A549 (cell line): ENCODE data around the gene HPCAL1.

ENCODE experiments used
- CHD2 ChIP-seq: fragments of 150-350 bp; IDR thresholded peaks from 2 replicates; pipeline ENCODE4 v1.6.1; 2014; ENCODE audit warnings: low read length; ENCODE audit not compliant: partially characterized antibody
- EHF ChIP-seq: fragments of 250-450 bp; sonication (Bioruptor Pico); IDR thresholded peaks from 2 replicates; pipeline ENCODE4 v1.5.0; 2020; ENCODE audit warnings: mild to moderate bottlenecking
- EP300 ChIP-seq, 2 experiments: fragments of >200 bp; sonication (Bioruptor Twin); formaldehyde crosslinking; IDR thresholded peaks; 2 replicates in 1 of 2; 3 replicates in 1 of 2; pipeline ENCODE4 v1.6.1; 2016 to 2017
- KDM1A ChIP-seq: fragments of 200-600 bp; sonication (generic); IDR thresholded peaks from 2 replicates; pipeline ENCODE4 v1.6.1; 2016; ENCODE audit warnings: low read depth, mild to moderate bottlenecking
- POLR2A ChIP-seq: IDR thresholded peaks from 2 replicates; pipeline ENCODE4 v1.6.1; 2012; ENCODE audit warnings: mild to moderate bottlenecking, low read length
- RCOR1 ChIP-seq: fragments of 150-350 bp; IDR thresholded peaks from 2 replicates; pipeline ENCODE4 v1.6.1; 2014; ENCODE audit warnings: antibody characterized with exemption, low read length, low read depth
- RNF2 ChIP-seq: fragments of 200-600 bp; sonication (generic); IDR thresholded peaks from 2 replicates; pipeline ENCODE4 v1.6.1; 2016; ENCODE audit warnings: low read depth, mild to moderate bottlenecking, antibody characterized with exemption, moderate library complexity, borderline replicate concordance
- TF ChIP-seq, protein P1 (sequence below): fragments of >200 bp; sonication (Bioruptor Twin); formaldehyde crosslinking; IDR thresholded peaks from 3 replicates; pipeline ENCODE4 v1.5.1; 2016
- TF ChIP-seq, protein P2 (sequence below): fragments of 150-350 bp; IDR thresholded peaks from 2 replicates; pipeline ENCODE4 v1.6.1; 2014; ENCODE audit warnings: low read depth, mild to moderate bottlenecking, low read length
- TF ChIP-seq, protein P3 (sequence below): IDR thresholded peaks from 2 replicates; pipeline ENCODE4 v1.6.1; 2012; ENCODE audit warnings: low read depth, borderline replicate concordance
- TF ChIP-seq, protein P4 (sequence below): fragments of 200-600 bp; sonication (generic); IDR thresholded peaks from 2 replicates; pipeline ENCODE4 v1.6.1; 2016; ENCODE audit warnings: antibody characterized with exemption, mild to moderate bottlenecking, moderate library complexity

DNA sequence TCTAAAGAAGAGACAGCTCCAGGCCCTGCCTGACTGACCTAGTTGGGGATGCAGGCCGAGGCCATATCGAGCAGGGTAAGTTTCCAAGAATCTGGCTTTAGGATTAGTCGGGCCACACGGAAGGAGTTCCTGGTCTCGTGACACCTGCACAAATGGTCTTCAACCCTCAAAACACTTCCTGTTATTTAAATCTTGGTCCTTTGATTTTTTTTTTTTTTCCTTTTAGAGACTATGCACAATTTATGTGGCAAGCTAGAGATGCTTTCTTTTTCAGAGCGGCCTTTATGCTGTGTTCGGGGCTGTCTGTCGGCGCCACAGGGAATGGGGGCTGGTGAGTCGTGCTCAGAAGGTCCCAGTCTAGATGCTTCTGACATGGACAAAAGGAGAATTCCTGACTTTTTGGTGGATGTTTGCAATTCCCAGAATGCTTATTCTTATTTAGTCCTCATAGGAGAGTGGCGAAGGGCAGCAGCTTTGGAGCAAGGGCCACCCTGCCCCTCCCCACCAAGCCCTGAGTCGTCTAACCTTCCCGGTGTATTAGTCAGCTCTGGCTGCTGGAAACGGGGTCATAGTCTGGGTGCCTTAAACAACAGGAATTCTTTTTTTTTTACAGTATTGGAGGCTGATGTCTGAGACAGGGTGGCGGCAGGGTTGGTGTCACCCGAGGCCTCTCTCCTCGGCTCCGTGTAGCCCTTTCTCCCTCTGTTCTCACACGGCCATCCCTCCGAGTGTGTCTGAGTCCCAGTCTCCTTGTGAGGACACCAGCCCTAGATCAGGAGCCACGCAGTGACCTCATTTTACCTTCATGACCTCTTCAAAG, 27.4 kb downstream of the HPCAL1 start:
- TF ChIP-seq, protein P1, sequence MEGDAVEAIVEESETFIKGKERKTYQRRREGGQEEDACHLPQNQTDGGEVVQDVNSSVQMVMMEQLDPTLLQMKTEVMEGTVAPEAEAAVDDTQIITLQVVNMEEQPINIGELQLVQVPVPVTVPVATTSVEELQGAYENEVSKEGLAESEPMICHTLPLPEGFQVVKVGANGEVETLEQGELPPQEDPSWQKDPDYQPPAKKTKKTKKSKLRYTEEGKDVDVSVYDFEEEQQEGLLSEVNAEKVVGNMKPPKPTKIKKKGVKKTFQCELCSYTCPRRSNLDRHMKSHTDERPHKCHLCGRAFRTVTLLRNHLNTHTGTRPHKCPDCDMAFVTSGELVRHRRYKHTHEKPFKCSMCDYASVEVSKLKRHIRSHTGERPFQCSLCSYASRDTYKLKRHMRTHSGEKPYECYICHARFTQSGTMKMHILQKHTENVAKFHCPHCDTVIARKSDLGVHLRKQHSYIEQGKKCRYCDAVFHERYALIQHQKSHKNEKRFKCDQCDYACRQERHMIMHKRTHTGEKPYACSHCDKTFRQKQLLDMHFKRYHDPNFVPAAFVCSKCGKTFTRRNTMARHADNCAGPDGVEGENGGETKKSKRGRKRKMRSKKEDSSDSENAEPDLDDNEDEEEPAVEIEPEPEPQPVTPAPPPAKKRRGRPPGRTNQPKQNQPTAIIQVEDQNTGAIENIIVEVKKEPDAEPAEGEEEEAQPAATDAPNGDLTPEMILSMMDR: no peak
- TF ChIP-seq EP300 (IDR thresholded peaks at IDR 0.05) (no peak), EHF (CRISPR knock-in tag) (no peak), RCOR1 (no peak; the same call in 1 of the 2 replicates), POLR2A (no peak), CHD2 (no peak), KDM1A (no peak), RNF2 (no peak)
- TF ChIP-seq, protein P2, sequence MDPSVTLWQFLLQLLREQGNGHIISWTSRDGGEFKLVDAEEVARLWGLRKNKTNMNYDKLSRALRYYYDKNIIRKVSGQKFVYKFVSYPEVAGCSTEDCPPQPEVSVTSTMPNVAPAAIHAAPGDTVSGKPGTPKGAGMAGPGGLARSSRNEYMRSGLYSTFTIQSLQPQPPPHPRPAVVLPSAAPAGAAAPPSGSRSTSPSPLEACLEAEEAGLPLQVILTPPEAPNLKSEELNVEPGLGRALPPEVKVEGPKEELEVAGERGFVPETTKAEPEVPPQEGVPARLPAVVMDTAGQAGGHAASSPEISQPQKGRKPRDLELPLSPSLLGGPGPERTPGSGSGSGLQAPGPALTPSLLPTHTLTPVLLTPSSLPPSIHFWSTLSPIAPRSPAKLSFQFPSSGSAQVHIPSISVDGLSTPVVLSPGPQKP: no peak
- TF ChIP-seq, protein P3, sequence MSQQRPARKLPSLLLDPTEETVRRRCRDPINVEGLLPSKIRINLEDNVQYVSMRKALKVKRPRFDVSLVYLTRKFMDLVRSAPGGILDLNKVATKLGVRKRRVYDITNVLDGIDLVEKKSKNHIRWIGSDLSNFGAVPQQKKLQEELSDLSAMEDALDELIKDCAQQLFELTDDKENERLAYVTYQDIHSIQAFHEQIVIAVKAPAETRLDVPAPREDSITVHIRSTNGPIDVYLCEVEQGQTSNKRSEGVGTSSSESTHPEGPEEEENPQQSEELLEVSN: no peak
- TF ChIP-seq, protein P4, sequence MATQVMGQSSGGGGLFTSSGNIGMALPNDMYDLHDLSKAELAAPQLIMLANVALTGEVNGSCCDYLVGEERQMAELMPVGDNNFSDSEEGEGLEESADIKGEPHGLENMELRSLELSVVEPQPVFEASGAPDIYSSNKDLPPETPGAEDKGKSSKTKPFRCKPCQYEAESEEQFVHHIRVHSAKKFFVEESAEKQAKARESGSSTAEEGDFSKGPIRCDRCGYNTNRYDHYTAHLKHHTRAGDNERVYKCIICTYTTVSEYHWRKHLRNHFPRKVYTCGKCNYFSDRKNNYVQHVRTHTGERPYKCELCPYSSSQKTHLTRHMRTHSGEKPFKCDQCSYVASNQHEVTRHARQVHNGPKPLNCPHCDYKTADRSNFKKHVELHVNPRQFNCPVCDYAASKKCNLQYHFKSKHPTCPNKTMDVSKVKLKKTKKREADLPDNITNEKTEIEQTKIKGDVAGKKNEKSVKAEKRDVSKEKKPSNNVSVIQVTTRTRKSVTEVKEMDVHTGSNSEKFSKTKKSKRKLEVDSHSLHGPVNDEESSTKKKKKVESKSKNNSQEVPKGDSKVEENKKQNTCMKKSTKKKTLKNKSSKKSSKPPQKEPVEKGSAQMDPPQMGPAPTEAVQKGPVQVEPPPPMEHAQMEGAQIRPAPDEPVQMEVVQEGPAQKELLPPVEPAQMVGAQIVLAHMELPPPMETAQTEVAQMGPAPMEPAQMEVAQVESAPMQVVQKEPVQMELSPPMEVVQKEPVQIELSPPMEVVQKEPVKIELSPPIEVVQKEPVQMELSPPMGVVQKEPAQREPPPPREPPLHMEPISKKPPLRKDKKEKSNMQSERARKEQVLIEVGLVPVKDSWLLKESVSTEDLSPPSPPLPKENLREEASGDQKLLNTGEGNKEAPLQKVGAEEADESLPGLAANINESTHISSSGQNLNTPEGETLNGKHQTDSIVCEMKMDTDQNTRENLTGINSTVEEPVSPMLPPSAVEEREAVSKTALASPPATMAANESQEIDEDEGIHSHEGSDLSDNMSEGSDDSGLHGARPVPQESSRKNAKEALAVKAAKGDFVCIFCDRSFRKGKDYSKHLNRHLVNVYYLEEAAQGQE: no peak
